Rectal smooth muscle tissue (tissue), 1 donor: ENCODE data around the gene PRM2.
"Not testable (repeated sequence)": the region's sequence is repeated elsewhere in the genome, so short reads cannot be mapped to it uniquely, and the experiment has no call there.

Source experiments
- H3K27ac ChIP-seq: one replicate; pipeline ENCODE4 v1.7.0; 2013; ENCODE audit warnings: low read depth, low read length, inconsistent platforms
- H3K27me3 ChIP-seq: one replicate; pipeline ENCODE4 v1.7.0; 2013; ENCODE audit warnings: low read length; ENCODE audit not compliant: control insufficient read depth, insufficient read depth
- H3K36me3 ChIP-seq: one replicate; pipeline ENCODE4 v1.7.0; 2013; ENCODE audit warnings: low read length; ENCODE audit not compliant: control insufficient read depth, insufficient read depth
- H3K4me1 ChIP-seq: one replicate; pipeline ENCODE4 v1.7.0; 2013; ENCODE audit warnings: low read length; ENCODE audit not compliant: control insufficient read depth, insufficient read depth
- H3K4me3 ChIP-seq: one replicate; pipeline ENCODE4 v1.7.0; 2013; ENCODE audit warnings: low read length
- H3K9ac ChIP-seq: one replicate; pipeline ENCODE4 v1.7.0; 2013; ENCODE audit warnings: low read length

Gene PRM2

DNA sequence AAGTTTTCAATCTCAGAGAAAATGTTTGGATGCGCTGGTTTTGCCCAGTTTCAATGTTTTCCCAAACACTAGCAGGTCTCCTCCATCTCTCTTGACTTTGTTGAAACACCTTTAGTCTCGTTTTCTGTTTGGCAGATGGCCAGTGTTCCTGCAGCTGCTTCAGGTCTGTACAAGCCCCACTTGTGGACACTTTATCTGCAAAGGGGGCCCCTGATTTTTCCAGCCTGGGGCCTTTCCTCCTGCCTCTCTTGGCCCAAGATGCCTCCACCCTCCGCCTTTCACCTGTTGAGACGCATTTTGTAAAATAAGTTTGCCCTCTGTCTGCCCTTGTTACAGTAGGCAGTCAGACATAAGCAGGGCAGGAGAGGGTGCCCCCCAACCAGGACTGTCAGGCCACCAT is 26.7 kb upstream of the PRM2 start:
- Histone ChIP-seq H3K4me1 (no peaks in the 10 kb centered on the region), H3K27ac (no peak overlapping the region), H3K36me3 (no peaks in the 10 kb centered on the region), H3K27me3 (no peaks in the 10 kb centered on the region), H3K9ac (no peak overlapping the region), H3K4me3 (no peak overlapping the region)

DNA sequence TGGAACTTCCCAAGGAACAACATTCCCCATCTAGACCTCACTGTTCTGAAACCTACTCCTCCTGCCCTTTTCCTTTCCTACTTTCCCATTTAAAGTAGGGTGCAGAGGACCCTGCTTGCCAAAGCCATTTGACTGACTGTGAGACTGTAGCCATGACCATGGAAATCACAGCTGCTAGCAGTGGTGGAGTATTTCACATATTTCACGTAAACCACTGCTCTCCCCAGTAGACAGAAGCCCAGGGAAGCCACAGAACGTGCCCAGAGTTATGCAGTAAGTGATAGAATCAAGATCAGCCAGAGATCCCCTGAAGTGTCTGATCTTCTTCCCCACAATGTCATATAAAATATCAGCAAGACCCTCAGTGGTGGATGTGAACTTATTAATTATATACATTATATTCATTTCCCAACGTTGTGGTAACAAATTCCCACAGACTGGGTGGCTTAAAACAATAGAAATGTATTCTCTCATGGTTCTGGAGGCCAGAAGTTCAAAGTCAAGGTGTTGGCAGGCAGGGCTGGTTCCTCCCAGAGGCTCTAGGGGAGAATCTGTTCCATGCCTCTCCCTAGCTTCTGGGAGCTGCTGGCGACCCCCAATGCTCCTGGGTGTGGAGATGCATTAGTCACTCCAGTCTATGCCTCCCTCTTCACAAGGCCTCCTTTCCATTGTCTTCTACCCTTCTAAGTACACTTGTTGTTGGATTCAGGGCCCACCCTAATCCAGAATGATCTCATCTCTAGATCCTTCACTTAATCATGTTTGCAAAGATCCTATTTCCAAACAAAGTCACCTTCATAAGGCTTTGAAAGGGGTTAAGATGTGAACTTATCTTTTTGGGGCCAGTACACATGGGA is 25.6 kb upstream of the PRM2 start:
- H3K4me1 ChIP-seq, result peaks cover 8% of the 10 kb centered on the region
- no peak overlapping the region for H3K9ac ChIP-seq
- no peaks in the 10 kb centered on the region for H3K27me3 ChIP-seq
- H3K36me3 ChIP-seq, result no peaks in the 10 kb centered on the region
- H3K27ac ChIP-seq, result no peak overlapping the region
- no peak overlapping the region for H3K4me3 ChIP-seq

DNA sequence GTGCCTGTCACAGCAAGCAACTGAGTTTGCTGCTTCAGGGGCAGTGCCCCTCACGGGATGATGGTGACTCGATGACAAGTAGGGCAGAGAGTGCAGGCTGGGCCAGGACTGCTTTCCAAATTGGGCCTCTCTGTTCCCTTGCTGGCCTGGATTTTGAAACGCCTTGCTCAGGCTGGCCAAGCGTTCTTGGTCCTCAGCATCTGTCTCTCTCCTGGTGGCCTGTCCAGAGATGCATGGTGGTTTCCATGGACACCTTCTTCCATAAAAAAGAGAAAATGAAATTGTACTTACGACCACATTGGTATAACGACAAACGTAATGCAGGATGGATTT is 24.2 kb upstream of the PRM2 start:
- Histone ChIP-seq H3K4me1 (peaks cover 11% of the 10 kb centered on the region), H3K27ac (no peak overlapping the region), H3K9ac (no peak overlapping the region), H3K36me3 (no peaks in the 10 kb centered on the region), H3K27me3 (no peaks in the 10 kb centered on the region), H3K4me3 (no peak overlapping the region)

DNA sequence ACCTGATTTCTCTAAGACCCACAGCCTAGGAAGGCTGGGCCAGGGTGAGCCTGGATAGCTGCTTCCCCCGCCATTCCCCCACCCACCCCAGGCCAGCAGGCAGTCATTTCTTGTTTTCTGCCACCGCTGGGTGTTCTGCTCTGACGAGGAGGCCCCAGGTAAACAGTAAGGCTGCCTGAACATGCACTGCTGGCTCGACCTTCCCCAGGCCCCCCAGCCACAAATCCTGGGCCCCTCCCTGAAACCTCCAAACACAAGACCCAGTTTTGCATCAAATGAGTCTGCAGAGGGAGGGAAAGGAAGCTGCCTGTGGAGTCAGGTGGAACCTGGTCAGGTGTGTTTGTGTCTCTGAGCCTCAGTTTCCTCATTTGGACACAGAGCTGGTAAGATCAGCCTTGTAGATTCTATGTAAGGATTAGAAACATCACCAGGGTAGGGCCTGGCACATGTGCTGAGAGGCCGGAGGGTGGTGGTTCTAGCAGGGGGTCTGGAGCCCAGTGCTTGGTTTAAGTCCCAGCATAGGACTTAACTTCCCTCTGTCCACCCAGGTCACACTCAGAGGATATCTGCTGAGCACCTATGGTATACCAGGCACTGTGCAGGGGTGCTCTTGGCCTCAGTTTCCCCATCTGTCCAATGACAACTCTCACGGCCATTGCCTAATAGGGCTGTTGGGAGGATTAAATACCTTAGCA is 23.7 kb upstream of the PRM2 start:
- Histone ChIP-seq H3K36me3 (no peaks in the 10 kb centered on the region), H3K27me3 (no peaks in the 10 kb centered on the region), H3K4me1 (peaks cover 11% of the 10 kb centered on the region), H3K27ac (no peak overlapping the region), H3K9ac (no peak overlapping the region), H3K4me3 (no peak overlapping the region)

DNA sequence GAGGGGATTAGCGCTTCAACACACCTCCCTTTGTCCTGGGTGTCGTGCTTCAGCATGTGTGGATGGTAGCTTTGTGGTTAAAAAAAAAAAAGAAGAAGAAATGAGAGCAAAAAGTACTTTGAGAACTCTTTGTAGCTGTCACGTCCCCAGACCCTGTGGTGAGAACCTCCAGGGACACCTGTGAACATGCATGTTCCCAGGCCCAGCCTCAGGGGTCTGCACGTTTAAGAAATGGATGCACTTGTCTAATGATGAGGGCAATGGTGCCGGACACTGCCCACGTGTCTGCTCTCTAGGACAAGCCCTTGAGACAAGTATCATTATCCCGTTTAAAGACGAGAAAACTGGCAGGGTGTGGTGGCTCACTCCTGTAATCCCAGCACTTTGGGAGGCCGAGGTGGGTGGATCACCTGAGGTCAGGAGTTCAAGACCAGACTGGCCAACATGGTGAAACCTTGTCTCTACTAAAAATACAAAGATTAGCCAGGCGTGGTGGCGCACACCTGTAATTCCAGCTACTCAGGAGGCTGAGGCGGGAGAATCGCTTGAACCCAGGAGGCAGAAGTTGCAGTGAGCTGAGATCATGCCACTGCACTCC is 22.8 kb upstream of the PRM2 start:
- H3K4me3 ChIP-seq, H3K36me3 ChIP-seq, H3K9ac ChIP-seq, H3K27me3 ChIP-seq, H3K27ac ChIP-seq: not testable (repeated sequence)
- H3K4me1 ChIP-seq, result peaks cover 11% of the 10 kb centered on the region

DNA sequence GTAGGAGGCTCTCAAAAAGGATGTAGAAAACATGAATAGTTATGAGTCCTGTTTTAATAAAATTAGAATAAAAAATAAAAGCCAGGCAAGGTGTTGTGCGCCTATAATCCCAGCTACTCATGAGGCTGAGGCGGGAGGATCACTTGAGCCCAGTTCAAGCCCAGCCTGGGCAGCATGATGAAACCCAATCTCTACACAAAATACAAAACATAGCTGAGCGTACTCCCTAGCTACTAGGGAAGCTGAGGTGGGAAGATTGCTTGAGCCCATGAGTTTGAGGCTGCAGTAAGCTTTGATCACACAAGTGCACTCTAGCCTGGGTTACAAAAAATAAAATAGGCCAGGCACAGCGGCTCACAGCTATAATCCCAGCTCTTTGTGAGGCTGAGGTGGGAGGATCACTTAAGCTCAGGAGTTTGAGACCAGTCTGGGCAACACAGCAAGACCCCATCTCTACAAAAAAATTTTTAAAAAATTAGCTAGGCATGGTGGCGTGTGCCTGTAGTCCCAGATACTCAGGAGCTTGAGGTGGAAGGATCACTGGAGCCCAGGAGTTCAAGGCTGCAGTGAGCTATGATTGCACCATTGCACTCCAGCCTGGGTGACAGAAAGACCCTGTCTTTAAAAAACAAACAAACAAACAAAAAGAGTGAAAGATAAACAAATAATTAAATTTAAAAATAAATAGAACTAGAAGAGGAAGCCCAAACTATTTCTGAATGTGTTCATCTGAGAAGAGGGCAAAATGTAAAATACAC is 22.0 kb upstream of the PRM2 start:
- H3K36me3 ChIP-seq, result no peaks in the 10 kb centered on the region
- H3K27me3 ChIP-seq, result no peaks in the 10 kb centered on the region
- peaks cover 11% of the 10 kb centered on the region for H3K4me1 ChIP-seq
- H3K9ac ChIP-seq, result no peak overlapping the region
- no peak overlapping the region for H3K4me3 ChIP-seq
- peak overlapping the region; percentile 68 for H3K27ac ChIP-seq

DNA sequence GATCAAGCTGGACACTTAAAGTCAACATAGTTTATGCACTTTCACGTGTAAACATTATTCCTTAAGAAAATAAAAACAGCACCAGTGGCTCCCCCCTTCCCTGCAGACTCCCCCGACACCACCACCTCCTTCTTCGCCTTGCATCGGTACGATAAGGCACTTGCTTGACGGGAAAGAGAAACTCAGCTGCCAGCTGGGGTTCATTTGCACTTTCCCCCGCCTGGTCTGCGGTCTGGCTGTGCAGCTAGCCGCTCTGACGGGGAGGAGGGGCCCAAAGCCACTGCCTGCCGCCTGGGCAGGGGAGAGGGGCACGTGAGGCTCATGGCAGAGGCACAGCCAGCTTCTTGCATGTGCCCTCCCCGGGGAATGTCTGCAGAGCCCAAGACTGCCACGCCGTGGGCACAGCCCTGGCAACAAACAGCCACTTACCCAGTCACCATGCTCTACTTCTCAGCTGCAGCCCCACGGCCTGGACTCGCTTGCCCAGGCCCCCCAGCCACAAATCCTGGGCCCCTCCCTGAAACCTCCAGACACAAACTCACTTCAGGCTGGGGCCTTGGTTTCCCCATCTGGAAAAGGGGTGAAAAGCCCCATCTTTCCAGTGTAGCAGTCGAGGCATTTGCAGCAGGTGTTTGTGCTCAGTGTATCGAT is 21.3 kb upstream of the PRM2 start:
- Histone ChIP-seq H3K9ac (no peak overlapping the region), H3K4me3 (peak overlapping the region; percentile 61), H3K27ac (peak overlapping the region; percentile 68)

DNA sequence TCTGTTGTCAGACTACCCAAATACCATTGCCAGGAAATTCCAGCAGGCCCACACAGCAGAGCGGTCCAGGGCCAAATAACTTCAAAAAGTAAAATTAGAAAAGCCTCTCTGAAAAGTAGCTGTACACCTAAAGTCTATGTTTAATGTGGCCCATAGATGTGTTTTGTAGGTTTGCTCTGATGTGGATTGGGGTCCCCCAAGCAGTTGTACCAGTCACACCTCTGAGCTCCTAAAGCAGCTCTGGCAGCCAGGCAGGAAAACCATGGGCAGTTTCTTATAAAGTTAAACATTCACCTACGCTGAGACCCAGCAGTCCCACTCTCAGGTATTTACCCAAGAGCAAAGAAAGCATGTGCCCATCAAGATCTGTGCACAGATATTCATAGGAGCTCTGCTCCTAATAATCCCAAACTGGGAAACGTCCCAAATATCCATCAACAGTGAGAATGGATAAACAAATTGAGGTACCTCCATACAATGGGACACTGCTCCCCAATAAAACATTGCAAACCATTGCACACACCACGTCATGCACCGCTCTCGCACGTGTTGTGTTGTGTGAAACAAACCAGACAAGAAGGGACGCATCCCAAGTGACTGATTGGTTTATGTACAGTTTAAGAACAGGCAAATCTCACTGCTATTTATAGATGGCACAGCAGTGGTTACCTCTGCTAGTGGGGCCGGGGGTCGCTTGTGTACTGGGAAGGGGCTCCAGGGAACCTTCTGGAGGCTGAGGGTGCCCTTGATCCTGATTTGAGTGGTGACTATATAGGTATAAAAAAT is 20.6 kb upstream of the PRM2 start:
- H3K27me3 ChIP-seq, result no peaks in the 10 kb centered on the region
- peaks cover 11% of the 10 kb centered on the region for H3K4me1 ChIP-seq
- no peak overlapping the region for H3K9ac ChIP-seq
- H3K36me3 ChIP-seq, result no peaks in the 10 kb centered on the region
- no peak overlapping the region for H3K27ac ChIP-seq
- peak overlapping the region; percentile 61 for H3K4me3 ChIP-seq

More for the DNA sequence above, 21.3 kb upstream of the PRM2 start:
- H3K27me3 ChIP-seq, result no peaks in the 10 kb centered on the region
- H3K36me3 ChIP-seq, result no peaks in the 10 kb centered on the region
- peaks cover 11% of the 10 kb centered on the region for H3K4me1 ChIP-seq

DNA sequence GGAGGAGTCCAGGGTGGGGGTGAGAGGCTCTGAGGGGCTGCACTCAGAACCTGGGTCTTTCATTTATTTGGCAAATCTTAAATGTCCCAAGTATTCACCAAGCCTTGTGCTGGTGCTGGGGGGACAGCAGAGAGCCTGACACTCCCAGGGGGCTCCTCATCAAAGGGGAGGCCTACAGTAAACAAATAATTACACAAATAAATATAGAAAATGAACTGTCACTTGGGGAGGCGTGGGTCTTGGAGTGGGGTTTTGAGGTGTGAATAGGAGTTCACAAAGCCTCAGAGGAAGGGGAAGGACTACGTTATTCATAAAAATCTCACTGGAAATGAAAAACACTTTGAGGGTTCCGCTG is 20.0 kb upstream of the PRM2 start:
- H3K27me3 ChIP-seq, result no peaks in the 10 kb centered on the region
- no peak overlapping the region for H3K9ac ChIP-seq
- peaks cover 11% of the 10 kb centered on the region for H3K4me1 ChIP-seq
- H3K27ac ChIP-seq, result no peak overlapping the region
- H3K36me3 ChIP-seq, result no peaks in the 10 kb centered on the region
- no peak overlapping the region for H3K4me3 ChIP-seq

DNA sequence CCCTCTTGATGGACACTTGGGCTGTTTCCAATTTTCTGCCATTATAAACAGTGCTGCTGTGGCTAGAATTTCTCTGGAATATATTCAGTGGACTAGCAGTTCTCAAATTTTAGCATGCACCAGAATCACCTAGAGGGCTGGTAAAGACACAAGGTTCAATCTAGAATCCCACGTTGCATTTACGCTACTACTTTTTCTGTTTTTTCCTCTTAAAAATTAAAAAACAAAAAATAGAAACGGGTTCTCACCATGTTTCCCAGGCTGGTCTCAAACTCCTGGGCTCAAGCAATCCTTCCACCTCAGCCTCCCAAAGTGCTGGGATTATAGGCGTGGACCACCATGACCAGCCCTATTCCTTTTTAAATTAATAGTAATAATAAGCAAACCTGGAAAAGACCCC is 19.4 kb upstream of the PRM2 start:
- no peak overlapping the region for H3K9ac ChIP-seq
- H3K4me3 ChIP-seq, result no peak overlapping the region
- no peaks in the 10 kb centered on the region for H3K36me3 ChIP-seq
- H3K27me3 ChIP-seq, result no peaks in the 10 kb centered on the region
- no peak overlapping the region for H3K27ac ChIP-seq
- H3K4me1 ChIP-seq, result peaks cover 11% of the 10 kb centered on the region

DNA sequence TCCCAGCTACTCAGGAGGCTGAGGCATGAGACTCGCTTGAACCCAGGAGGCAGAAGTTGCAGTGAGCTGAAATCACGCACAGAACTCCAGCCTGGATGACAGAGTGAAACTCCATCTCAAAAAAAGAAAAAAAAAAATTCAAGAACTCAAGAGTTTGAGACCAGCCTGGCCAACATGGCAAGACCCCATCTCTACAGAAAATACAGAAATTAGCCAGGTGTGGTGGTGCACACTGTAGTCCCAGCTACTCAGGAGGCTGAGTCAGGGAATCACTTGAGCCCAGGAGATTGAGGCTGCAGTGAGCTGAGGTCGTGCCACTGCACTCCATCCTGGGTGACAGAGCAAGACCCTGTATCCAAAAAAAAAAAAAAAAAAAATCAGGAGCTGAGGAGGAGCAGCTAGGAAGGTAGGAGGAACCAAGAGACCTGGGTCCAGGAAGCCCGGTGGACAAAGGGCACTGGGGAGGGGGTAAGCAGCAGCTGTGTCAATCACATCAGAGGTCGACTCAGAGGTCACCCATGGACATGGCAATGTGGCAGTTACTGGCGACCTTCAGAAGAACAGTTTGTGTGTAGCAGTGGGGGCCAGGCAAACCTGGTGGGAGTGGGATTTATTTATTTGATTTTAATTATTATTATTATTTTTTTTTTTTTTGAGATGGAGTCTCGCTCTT is 15.9 kb upstream of the PRM2 start:
- Histone ChIP-seq H3K9ac (no peak overlapping the region), H3K27ac (no peak overlapping the region), H3K27me3 (no peaks in the 10 kb centered on the region), H3K4me3 (no peak overlapping the region), H3K36me3 (no peaks in the 10 kb centered on the region), H3K4me1 (peaks cover 6% of the 10 kb centered on the region)
